GM12865 (cell line): ENCODE results near the gene MROH7.

Experiments
- DNase-seq: peaks from one replicate; pipeline ENCODE4 v3.0.0; 2010; ENCODE audit warnings: low read depth
- H3K4me3 ChIP-seq: 2 replicates; pipeline ENCODE4 v1.5.1; 2011; ENCODE audit warnings: mild to moderate bottlenecking, low read depth, low read length, control low read depth
- TF ChIP-seq, protein P1 (sequence below): IDR thresholded peaks from 2 replicates; pipeline ENCODE4 v1.5.1; 2011; ENCODE audit warnings: low read length, control low read depth, low read depth, inconsistent platforms; ENCODE audit not compliant: insufficient read depth; ENCODE audit errors: missing control alignments

Gene MROH7

DNA sequence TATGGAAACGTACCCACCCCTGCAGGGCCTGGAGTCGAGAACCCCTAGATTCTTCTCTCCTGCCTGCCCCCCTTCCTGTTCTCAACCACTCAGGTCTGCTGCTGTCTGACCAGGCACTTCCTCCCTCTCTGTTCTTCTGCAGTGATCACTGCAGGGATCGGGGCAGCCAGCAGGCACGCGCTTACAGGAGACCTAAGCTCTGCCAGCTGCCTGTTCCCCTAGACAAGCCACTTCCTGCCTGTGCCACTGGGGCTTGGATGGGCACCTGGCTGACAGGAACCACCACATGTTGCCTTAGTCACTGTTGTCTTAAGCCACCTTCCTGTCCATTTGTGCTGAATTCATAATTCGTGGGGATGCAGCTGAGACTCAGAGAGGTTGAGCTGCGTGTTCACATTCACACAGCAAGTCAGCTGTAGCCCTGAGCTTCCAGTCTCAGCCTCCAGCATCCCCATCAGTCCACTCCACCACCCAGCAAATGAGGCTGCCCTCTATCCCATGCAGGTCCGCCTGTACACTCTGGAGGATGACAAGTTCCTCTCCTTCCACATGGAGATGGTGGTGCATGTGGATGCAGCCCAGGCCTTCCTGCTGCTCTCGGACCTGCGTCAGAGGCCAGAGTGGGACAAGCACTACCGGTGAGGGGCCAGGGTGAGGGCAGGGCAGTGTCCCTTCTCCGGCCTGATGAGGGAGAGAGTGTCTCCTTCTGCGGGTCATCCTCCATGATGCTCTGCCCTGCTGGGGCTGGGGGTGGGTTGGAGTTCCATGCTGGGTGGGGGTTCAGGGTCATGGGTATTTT is 36.8 kb upstream of the MROH7 start:
- TF ChIP-seq, protein P1, sequence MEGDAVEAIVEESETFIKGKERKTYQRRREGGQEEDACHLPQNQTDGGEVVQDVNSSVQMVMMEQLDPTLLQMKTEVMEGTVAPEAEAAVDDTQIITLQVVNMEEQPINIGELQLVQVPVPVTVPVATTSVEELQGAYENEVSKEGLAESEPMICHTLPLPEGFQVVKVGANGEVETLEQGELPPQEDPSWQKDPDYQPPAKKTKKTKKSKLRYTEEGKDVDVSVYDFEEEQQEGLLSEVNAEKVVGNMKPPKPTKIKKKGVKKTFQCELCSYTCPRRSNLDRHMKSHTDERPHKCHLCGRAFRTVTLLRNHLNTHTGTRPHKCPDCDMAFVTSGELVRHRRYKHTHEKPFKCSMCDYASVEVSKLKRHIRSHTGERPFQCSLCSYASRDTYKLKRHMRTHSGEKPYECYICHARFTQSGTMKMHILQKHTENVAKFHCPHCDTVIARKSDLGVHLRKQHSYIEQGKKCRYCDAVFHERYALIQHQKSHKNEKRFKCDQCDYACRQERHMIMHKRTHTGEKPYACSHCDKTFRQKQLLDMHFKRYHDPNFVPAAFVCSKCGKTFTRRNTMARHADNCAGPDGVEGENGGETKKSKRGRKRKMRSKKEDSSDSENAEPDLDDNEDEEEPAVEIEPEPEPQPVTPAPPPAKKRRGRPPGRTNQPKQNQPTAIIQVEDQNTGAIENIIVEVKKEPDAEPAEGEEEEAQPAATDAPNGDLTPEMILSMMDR: no peak
- peak; percentile 51 for DNase-seq
- H3K4me3 ChIP-seq: no peak overlapping the region

DNA sequence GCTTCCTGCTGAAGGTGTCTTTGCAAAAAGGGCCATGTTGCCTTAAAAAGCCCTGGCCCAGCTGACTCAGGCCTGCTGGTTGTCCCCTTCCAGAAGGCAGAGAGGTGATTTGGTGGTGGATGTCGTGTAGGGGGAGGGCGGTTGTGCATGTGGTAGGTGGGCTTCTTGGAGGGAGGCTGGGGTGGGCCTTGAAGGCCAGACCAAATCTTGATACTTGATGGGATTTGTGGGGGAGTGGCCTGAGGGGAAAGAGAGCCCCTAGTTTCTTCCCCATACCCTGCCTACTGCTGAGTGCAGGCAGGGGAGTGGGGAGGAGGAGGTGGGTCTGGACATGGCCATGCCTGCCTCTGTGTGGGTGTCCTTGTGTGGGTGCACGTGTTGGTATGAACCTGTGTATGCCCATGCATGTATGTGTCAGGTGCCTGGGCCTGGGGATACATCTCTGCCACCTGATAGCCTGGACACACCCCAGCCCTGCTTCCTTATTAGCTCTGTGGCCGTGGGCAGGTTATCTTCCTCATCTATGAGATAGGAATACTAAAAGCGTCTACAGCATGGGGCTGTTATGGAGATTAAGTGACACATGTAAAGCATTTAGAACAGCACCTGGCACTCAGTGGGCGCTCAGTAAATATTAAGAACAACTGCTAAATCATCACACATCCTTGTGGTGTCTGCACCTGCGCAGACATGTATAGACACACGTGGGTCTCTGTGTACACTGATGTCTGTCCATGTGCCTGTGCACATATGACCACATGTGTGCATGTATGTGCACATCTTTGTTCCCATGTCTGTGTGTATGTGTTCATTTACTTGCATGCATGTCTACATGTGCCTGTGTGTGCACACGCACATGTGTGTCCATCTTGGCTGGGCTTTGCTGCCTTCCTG is 35.2 kb upstream of the MROH7 start:
- TF ChIP-seq, protein P1: no peak
- no peak for DNase-seq
- H3K4me3 ChIP-seq: no peak overlapping the region

DNA sequence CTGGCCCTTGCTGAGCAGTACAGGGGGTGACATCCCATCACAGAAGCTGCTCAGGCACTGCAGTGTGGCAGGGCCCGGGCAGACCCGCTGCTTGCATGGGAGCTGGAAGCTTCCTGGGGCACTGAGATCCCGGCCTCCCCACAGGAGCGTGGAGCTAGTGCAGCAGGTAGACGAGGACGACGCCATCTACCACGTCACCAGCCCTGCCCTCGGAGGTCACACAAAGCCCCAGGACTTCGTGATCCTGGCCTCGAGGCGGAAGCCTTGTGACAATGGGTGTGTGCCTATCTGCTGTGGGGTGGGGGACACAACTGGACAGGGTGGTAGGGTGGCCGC is 34.6 kb upstream of the MROH7 start:
- no peak for DNase-seq
- H3K4me3 ChIP-seq: no peak overlapping the region
- TF ChIP-seq, protein P1: no peak

DNA sequence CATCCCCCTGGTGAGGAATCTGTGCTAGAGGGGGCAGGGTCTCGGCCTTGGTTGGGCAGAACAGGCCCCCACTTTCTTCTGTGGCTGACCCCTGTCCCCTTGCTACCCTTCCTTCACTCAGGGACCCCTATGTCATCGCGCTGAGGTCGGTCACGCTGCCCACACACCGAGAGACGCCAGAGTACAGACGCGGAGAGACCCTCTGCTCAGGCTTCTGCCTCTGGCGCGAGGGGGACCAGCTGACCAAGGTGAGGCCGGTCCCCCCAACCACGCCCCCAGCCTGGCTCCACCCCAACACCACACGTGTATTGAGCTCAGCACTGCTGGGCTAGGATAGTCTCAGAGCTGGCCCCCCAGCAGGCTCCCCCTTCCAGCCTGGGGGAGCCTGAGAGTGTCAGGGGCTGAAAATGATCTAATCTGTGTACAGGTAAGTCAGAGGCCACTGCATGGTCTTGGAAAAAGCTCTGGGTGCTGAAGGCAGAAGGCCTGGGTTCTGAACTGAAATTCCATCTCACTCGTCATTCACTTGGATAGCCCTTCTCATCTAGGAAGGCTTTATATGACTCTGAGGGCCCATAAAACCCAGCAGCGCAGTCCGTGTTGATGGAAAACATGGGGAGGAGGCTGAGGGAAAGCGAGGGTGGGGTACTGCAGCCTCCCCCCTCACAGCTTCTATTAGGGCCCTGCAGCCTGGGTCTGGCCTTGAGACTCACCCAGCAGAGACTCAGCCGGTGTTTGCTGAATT is 33.6 kb upstream of the MROH7 start:
- TF ChIP-seq, protein P1: no peak
- H3K4me3 ChIP-seq: no peak overlapping the region
- no peak for DNase-seq

DNA sequence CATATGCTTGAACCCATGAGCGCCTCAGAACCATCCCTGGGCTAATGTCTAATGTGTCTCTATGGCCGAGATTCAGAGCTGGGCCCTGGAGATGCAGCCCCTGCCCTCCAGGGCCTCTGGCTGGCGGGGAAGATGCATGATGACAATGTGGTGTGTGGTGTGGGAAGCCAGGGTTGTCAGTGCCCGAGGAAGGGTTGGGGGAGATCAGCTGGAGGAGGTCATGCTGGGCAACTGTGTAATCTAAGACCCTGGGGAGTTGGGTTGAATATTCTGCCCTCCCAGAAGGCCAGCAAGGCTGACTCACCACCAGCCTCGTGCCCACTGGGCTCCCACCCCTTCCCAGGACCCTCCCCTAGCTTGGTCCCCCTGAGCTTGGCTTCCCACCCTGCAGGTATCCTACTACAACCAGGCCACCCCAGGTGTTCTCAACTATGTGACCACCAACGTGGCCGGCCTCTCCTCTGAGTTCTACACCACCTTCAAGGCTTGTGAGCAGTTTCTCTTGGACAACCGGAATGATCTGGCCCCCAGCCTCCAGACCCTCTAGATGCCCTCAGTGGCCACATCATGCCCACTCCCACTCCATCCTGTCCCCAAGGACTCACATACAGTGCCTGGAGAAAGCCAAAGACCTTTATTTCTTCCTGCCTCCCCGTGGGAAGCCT is 32.9 kb upstream of the MROH7 start:
- no peak for DNase-seq
- TF ChIP-seq, protein P1: no peak
- H3K4me3 ChIP-seq: no peak overlapping the region

DNA sequence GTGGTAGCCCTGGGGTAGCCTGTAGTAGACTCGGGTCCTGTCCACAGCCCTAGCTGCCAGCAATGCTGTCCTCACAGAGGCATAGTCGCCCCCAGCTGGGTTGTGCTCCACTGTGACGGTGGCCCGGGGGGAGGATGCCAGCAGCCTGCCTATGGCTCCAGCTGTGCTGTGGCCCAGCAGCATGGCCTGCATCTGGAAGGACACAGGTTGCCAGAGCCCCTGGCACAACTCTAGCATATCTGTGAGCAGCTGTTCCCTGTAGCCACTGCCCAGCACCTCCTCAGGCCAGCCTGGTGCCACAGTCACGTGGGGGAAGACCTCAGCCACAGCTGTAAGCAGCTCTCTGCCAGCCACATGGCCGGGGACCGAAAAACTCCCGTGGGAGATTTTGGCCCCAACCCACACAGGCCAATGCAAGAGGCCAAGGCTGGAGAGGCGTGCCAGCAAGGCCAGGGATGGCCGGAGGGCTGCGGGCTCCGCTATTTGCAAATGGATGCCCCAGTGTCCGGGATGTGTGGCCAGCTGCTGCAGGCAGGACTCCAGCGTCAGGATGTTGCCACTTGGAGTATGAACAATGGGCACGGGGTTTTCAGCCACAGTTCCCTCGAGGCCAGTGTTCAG is 32.2 kb upstream of the MROH7 start:
- no peak for DNase-seq
- TF ChIP-seq, protein P1: no peak
- no peak overlapping the region for H3K4me3 ChIP-seq
